Measurements from ENCODE around the gene IKZF5. TPM values are rescaled to one million over a fixed set of nuclear protein-coding genes. Genes with fewer than 3 reads are reported as not detected.
A peak's percentile ranks its signal among the peaks of the same experiment; 100 is the strongest.

The IKZF5 gene
- total and polyA plus RNA-seq, 2 of the 4 experiments (the other 2 are of a cell fraction) = 2.9 to 4.4 TPM

DNA sequence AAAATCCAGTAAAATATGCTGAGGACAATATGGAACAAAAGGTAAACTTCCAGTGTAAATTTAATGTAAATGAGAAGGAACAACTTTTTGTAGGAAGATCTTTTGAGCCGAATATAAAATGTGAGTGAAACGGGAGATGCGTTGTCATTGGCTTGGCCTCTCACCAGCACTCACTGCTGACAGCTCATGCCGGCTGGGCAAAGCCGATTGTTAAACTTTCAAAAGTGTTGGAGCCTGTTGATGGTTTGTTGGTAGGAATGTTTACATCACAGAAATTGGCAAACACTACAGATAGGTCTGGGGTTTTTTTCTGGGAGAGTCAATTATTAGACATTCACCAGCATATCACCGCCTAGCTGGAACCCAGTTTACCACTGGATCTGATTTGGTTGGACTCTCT lies 22.3 kb downstream of the IKZF5 start:
- Histone ChIP-seq H3K27ac (ENCODE audit: insufficient read depth, low read length) (no peak overlapping the region), H3K4me3 (ENCODE audit: insufficient read depth, low read depth, low read length) (no peak overlapping the region), H2BK120ac (ENCODE audit: low read depth, low read length) (no peak overlapping the region), H3K23ac (ENCODE audit: low read depth, low read length) (no peak overlapping the region), H4K8ac (ENCODE audit: low read depth in 2 of 2, low read length in 2 of 2) (no peak overlapping the region), H2BK20ac (ENCODE audit: low read depth, low read length) (no peak overlapping the region), H3K4ac (ENCODE audit: low read depth, low read length) (no peak overlapping the region), H3K27me3 (ENCODE audit: control insufficient read depth, insufficient read depth, low read length) (no peaks in the 10 kb centered on the region), H3K56ac (ENCODE audit: extremely low read depth, insufficient read depth, low read length) (no peak overlapping the region), H3K9ac (ENCODE audit: low read depth, low read length) (no peak overlapping the region), H4K91ac (ENCODE audit: insufficient read depth, low read depth, low read length) (no peak overlapping the region), H3K18ac (ENCODE audit: low read depth, low read length) (no peak overlapping the region), H3K4me2 (ENCODE audit: low read depth, low read length) (no peak overlapping the region), H4K20me1 (ENCODE audit: insufficient read depth, low read length) (no peaks in the 10 kb centered on the region), H3K79me1 (ENCODE audit: low read depth in 1 of 2, low read length in 2 of 2) (no peaks in the 10 kb centered on the region), H3K9me3 (ENCODE audit: control insufficient read depth, insufficient read depth, low read length) (no peaks in the 10 kb centered on the region), H4K5ac (ENCODE audit: low read depth, low read length) (no peak overlapping the region), H3K4me1 (ENCODE audit: control insufficient read depth, insufficient read depth, low read length) (no peaks in the 10 kb centered on the region), H2AK5ac (ENCODE audit: low read depth, low read length) (no peak overlapping the region), H3K36me3 (ENCODE audit: control insufficient read depth, insufficient read depth, low read length) (peaks cover 2% of the 10 kb centered on the region; the same call in 1 of the 2 replicates), H3K9me1 (ENCODE audit: insufficient read depth, low read length) (peaks cover under 1% of the 10 kb centered on the region), H2AFZ (replicated peaks; ENCODE audit: low read length, poor library complexity) (no peak overlapping the region), H2BK15ac (ENCODE audit: low read depth, low read length) (no peak overlapping the region), H2AK9ac (replicated peaks; ENCODE audit: low read depth, low read length, poor library complexity) (no peak overlapping the region), H3K14ac (replicated peaks; ENCODE audit: low read depth, low read length) (no peak overlapping the region), H2BK5ac (ENCODE audit: low read depth, low read length, poor library complexity, severe bottlenecking) (no peak overlapping the region)
- 34% methylated on average over 3 of the region's 6 CpGs; no CpG with 5 or more reads in 1 of the 2 experiments for WGBS, 2 experiments (ENCODE audit: extremely low coverage in 2 of 2, insufficient read length in 1 of 2)
- peak; percentile 9 for DNase-seq
- in situ Hi-C loops (cut with MboI; ENCODE audit: low sequenced_read_pairs) = no loop called here
- peak; percentile 46; the same call in 1 of the 2 replicates for ATAC-seq (ENCODE audit: low read depth)
- ChIA-PET POLR2A (ENCODE audit: unreplicated experiment) (no interaction called here), CTCF (no interaction called here)
- BruUV-seq (replicated peaks) = no TSS peak
- TF ChIP-seq MXI1 (IDR thresholded peaks at IDR 0.05; ENCODE audit: borderline replicate concordance, low read depth, low read length) = no peak
- TF ChIP-seq RFX5 (IDR thresholded peaks at IDR 0.05; ENCODE audit: low read depth, low read length) = no peak
- TF ChIP-seq SMC3 (IDR thresholded peaks at IDR 0.05; ENCODE audit: low read depth, low read length) = no peak
- TF ChIP-seq RCOR1 (IDR thresholded peaks at IDR 0.05; ENCODE audit: insufficient replicate concordance, low read length) = no peak
- TF ChIP-seq NFE2L2 (IDR thresholded peaks at IDR 0.05; ENCODE audit: low read depth, low read length) = no peak
- TF ChIP-seq, protein P1, sequence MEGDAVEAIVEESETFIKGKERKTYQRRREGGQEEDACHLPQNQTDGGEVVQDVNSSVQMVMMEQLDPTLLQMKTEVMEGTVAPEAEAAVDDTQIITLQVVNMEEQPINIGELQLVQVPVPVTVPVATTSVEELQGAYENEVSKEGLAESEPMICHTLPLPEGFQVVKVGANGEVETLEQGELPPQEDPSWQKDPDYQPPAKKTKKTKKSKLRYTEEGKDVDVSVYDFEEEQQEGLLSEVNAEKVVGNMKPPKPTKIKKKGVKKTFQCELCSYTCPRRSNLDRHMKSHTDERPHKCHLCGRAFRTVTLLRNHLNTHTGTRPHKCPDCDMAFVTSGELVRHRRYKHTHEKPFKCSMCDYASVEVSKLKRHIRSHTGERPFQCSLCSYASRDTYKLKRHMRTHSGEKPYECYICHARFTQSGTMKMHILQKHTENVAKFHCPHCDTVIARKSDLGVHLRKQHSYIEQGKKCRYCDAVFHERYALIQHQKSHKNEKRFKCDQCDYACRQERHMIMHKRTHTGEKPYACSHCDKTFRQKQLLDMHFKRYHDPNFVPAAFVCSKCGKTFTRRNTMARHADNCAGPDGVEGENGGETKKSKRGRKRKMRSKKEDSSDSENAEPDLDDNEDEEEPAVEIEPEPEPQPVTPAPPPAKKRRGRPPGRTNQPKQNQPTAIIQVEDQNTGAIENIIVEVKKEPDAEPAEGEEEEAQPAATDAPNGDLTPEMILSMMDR (conservative IDR thresholded peaks at IDR 0.05; ENCODE audit: low read depth, low read length) = no peak
- no peak for TF ChIP-seq FOS (IDR thresholded peaks at IDR 0.05; ENCODE audit: low read depth, low read length)
- TF ChIP-seq, protein P2, sequence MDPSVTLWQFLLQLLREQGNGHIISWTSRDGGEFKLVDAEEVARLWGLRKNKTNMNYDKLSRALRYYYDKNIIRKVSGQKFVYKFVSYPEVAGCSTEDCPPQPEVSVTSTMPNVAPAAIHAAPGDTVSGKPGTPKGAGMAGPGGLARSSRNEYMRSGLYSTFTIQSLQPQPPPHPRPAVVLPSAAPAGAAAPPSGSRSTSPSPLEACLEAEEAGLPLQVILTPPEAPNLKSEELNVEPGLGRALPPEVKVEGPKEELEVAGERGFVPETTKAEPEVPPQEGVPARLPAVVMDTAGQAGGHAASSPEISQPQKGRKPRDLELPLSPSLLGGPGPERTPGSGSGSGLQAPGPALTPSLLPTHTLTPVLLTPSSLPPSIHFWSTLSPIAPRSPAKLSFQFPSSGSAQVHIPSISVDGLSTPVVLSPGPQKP (IDR thresholded peaks at IDR 0.05; ENCODE audit: borderline replicate concordance, low read depth, low read length) = no peak
- TF ChIP-seq, protein P3, sequence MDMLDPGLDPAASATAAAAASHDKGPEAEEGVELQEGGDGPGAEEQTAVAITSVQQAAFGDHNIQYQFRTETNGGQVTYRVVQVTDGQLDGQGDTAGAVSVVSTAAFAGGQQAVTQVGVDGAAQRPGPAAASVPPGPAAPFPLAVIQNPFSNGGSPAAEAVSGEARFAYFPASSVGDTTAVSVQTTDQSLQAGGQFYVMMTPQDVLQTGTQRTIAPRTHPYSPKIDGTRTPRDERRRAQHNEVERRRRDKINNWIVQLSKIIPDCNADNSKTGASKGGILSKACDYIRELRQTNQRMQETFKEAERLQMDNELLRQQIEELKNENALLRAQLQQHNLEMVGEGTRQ (IDR thresholded peaks at IDR 0.05; ENCODE audit: low read depth, low read length) = no peak
- TF ChIP-seq RAD21 (IDR thresholded peaks at IDR 0.05; ENCODE audit: low read length) = no peak
- TF ChIP-seq CHD1 (IDR thresholded peaks at IDR 0.05; ENCODE audit: low read depth, low read length) = no peak
- no peak for TF ChIP-seq MAFK (IDR thresholded peaks at IDR 0.05; ENCODE audit: low read depth, low read length)
- TF ChIP-seq POLR2A (IDR thresholded peaks at IDR 0.05; ENCODE audit: low read depth, low read length) = no peak
- TF ChIP-seq BHLHE40 (IDR thresholded peaks at IDR 0.05; ENCODE audit: low read depth, low read length) = no peak
- no peak for TF ChIP-seq CEBPB (IDR thresholded peaks at IDR 0.05; ENCODE audit: low read depth, low read length)
- TF ChIP-seq MAZ (IDR thresholded peaks at IDR 0.05; ENCODE audit: borderline replicate concordance, low read depth, low read length) = no peak
- intact Hi-C loops (cut with micrococcal nuclease) = loop anchor here (10.0 kb wide), 1 partner anchor 342 kb away; no protein-coding TSS in a partner anchor
- dilution Hi-C loops (cut with HindIII; ENCODE audit: low sequenced_read_pairs, unreplicated experiment) = no loop called here

All from IMR-90 (cell line).